Smooth muscle cell (in vitro differentiated cells): ENCODE results near the gene UAP1L1. TPM values are rescaled to one million over a fixed set of nuclear protein-coding genes. Genes with fewer than 3 reads are reported as not detected.
A peak's percentile ranks its signal among the peaks of the same experiment; 100 is the strongest.

ENCODE experiments used
- DNase-seq: peaks from one replicate; lab custom pipeline; 2025; ENCODE audit not compliant: unreplicated experiment; lab: John Stamatoyannopoulos, UW
- H2AFZ ChIP-seq: fragments of 200-600 bp; sonication (generic); 2 replicates; pipeline ENCODE4 v1.6.0; 2016; ENCODE audit warnings: antibody characterized with exemption, low read depth, mild to moderate bottlenecking
- H3F3A ChIP-seq: fragments of 200-600 bp; sonication (generic); 2 replicates; pipeline ENCODE4 v1.6.0; 2017; ENCODE audit warnings: antibody characterized with exemption, low read depth
- H3K27ac ChIP-seq: fragments of 200-600 bp; sonication (generic); 2 replicates; pipeline ENCODE4 v1.5.1; 2016; ENCODE audit warnings: low read depth, mild to moderate bottlenecking
- H3K27me3 ChIP-seq: fragments of 200-600 bp; sonication (generic); 2 replicates; pipeline ENCODE4 v1.6.1; 2016; ENCODE audit warnings: low read depth, mild to moderate bottlenecking
- H3K36me3 ChIP-seq: fragments of 200-600 bp; sonication (generic); 2 replicates; pipeline ENCODE4 v1.5.1; 2016; ENCODE audit warnings: low read depth
- H3K4me1 ChIP-seq: fragments of 200-600 bp; sonication (generic); 2 replicates; pipeline ENCODE4 v1.5.1; 2016; ENCODE audit warnings: low read depth
- H3K4me2 ChIP-seq: fragments of 200-600 bp; sonication (generic); 2 replicates; pipeline ENCODE4 v1.6.0; 2016; ENCODE audit warnings: mild to moderate bottlenecking
- H3K4me3 ChIP-seq: fragments of 200-600 bp; sonication (generic); 2 replicates; pipeline ENCODE4 v1.5.1; 2016; ENCODE audit warnings: mild to moderate bottlenecking
- H3K79me2 ChIP-seq: fragments of 200-600 bp; sonication (generic); 2 replicates; pipeline ENCODE4 v1.6.0; 2016; ENCODE audit warnings: low read depth, mild to moderate bottlenecking
- H3K9ac ChIP-seq: fragments of 200-600 bp; sonication (generic); 2 replicates; pipeline ENCODE4 v1.6.0; 2016; ENCODE audit warnings: low read depth
- H3K9me3 ChIP-seq: fragments of 200-600 bp; sonication (generic); replicated peaks from 2 replicates; pipeline ENCODE4 v1.5.1; 2016; ENCODE audit warnings: low read depth
- H4K20me1 ChIP-seq: fragments of 200-600 bp; sonication (generic); 2 replicates; pipeline ENCODE4 v1.6.0; 2016; ENCODE audit warnings: low read depth
- WGBS: methylation state at CpG from one replicate; pipeline ENCODE4 v1.1.7; 2016; ENCODE audit warnings: low lambda C conversion rate; 5-methylcytosine and 5-hydroxymethylcytosine counted together
- polyA plus RNA-seq: library from polyadenylated mRNA; unstranded; fragments of >200 nt; fragmentation: Nextera tagmentation; extraction: Ambion mirVana; gene quantifications from 2 replicates; pipeline ENCODE4 v1.2.1, GENCODE V29; 2016
- total RNA-seq: library from RNA; depleted of rRNA; stranded (reverse); fragments of >200 nt; gene quantifications from 2 replicates; pipeline ENCODE4 v1.2.3, GENCODE V29; 2014
- TF ChIP-seq, protein P1 (sequence below): fragments of 200-600 bp; sonication (generic); IDR thresholded peaks from 2 replicates; pipeline ENCODE4 v1.5.1; 2017; ENCODE audit warnings: borderline replicate concordance, mild to moderate bottlenecking, antibody characterized with exemption; ENCODE audit not compliant: insufficient read depth, poor library complexity, severe bottlenecking

The UAP1L1 gene
- total and polyA plus RNA-seq, 2 experiments from 2014 or later, result 5.8 to 23.8 TPM

- 84% methylated on average over 18 of the region's 19 CpGs for WGBS
- H3F3A ChIP-seq, result no peaks in the 10 kb centered on the region
- peaks cover 4% of the 10 kb centered on the region for H3K27me3 ChIP-seq
- TF ChIP-seq, protein P1, sequence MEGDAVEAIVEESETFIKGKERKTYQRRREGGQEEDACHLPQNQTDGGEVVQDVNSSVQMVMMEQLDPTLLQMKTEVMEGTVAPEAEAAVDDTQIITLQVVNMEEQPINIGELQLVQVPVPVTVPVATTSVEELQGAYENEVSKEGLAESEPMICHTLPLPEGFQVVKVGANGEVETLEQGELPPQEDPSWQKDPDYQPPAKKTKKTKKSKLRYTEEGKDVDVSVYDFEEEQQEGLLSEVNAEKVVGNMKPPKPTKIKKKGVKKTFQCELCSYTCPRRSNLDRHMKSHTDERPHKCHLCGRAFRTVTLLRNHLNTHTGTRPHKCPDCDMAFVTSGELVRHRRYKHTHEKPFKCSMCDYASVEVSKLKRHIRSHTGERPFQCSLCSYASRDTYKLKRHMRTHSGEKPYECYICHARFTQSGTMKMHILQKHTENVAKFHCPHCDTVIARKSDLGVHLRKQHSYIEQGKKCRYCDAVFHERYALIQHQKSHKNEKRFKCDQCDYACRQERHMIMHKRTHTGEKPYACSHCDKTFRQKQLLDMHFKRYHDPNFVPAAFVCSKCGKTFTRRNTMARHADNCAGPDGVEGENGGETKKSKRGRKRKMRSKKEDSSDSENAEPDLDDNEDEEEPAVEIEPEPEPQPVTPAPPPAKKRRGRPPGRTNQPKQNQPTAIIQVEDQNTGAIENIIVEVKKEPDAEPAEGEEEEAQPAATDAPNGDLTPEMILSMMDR, result no peak
- H3K36me3 ChIP-seq, result no peaks in the 10 kb centered on the region
- peaks cover 24% of the 10 kb centered on the region for H4K20me1 ChIP-seq
- DNase-seq, result no peak
- peak overlapping the region; percentile 79 for H3K4me3 ChIP-seq
- no peak overlapping the region for H2AFZ ChIP-seq
- H3K79me2 ChIP-seq, result peaks cover 24% of the 10 kb centered on the region
- peaks cover 5% of the 10 kb centered on the region for H3K4me1 ChIP-seq
- no peaks in the 10 kb centered on the region for H3K9me3 ChIP-seq
- H3K27ac ChIP-seq, result no peak overlapping the region
- no peak overlapping the region for H3K9ac ChIP-seq
- H3K4me2 ChIP-seq, result peak overlapping the region; percentile 90
Measured at GRCh38 chr9:137128158-137128861, 51.0 kb downstream of the UAP1L1 start.

- Histone ChIP-seq H3K4me1 (peaks cover 5% of the 10 kb centered on the region), H3K4me2 (peak overlapping the region; percentile 90), H3K27ac (no peak overlapping the region), H3K9ac (peak overlapping the region; percentile 42), H4K20me1 (peaks cover 20% of the 10 kb centered on the region), H3K9me3 (no peaks in the 10 kb centered on the region), H3F3A (no peaks in the 10 kb centered on the region), H2AFZ (peak overlapping the region; percentile 98), H3K36me3 (no peaks in the 10 kb centered on the region), H3K79me2 (peaks cover 24% of the 10 kb centered on the region), H3K27me3 (peaks cover 8% of the 10 kb centered on the region), H3K4me3 (peak overlapping the region; percentile 79)
- TF ChIP-seq, protein P1, result no peak
- no peak for DNase-seq
- 26% methylated on average over 36 of the region's 37 CpGs for WGBS
Measured at GRCh38 chr9:137128862-137129455, 51.6 kb downstream of the UAP1L1 start.

DNA sequence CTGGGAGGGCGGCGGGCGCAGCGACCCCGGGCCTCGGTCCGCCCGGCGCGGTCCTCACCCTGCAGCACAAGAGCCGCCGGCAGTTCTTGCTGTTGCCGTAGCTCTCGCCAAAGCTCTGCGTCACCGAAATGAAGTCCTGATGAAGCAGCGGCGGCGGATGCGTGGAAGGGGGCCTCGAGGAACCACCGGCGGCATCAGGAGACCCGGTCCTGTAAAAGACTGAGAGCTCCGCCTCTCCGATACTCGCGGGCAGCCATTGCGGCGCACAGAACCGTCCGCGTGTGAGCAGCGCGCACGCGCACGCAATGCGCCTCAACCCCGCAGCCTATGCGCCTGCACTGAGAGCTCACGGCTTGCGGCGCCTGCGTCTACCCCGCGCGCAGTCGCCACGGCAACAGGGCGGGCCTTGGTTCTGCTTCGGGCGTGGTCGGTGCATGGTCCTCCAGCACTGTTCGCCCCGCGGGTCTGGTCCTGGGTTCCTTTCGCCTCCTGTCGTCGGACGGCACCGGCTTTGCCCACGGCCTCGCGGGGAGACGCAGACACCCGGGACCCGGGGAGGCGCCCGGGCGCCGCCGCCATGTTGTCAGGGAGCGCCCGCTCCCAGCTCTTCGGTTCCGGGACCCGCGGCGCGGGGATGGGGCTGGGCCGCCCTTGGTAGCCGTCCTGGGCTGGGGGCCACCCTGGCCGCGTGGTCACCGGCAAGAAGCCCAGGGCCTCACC, 52.3 kb downstream of the UAP1L1 start:
- peak overlapping the region; percentile 98 for H2AFZ ChIP-seq
- no peak overlapping the region for H3K27ac ChIP-seq
- H3K4me2 ChIP-seq, result peak overlapping the region; percentile 90
- H3K27me3 ChIP-seq, result peaks cover 8% of the 10 kb centered on the region
- H3F3A ChIP-seq, result no peaks in the 10 kb centered on the region
- H3K4me3 ChIP-seq, result peak overlapping the region; percentile 79
- H3K36me3 ChIP-seq, result no peaks in the 10 kb centered on the region
- peaks cover 5% of the 10 kb centered on the region for H3K4me1 ChIP-seq
- peaks cover 13% of the 10 kb centered on the region for H4K20me1 ChIP-seq
- WGBS, result 1% methylated on average over 84 of the region's 86 CpGs
- no peaks in the 10 kb centered on the region for H3K9me3 ChIP-seq
- TF ChIP-seq, protein P1, result no peak
- peak; percentile 63 for DNase-seq
- peak overlapping the region; percentile 42 for H3K9ac ChIP-seq
- H3K79me2 ChIP-seq, result peaks cover 24% of the 10 kb centered on the region
